Transverse colon (tissue), 4 donors: ENCODE measurements around the gene C1QTNF1. TPM values are rescaled to one million over a fixed set of nuclear protein-coding genes. Genes with fewer than 3 reads are reported as not detected.

Source experiments
- DNase-seq: peaks from one replicate; pipeline ENCODE4 v3.0.0-alpha.2; 2019
- H3K27ac ChIP-seq, 4 donors: fragments of 200-600 bp; sonication (generic); 2 replicates each; pipeline ENCODE4 v1.5.1; 2016 to 2018; ENCODE audit warnings: inconsistent platforms in 4 of 4
- H3K27me3 ChIP-seq: fragments of 200-600 bp; sonication (generic); 2 replicates; pipeline ENCODE4 v1.5.1; 2017; ENCODE audit warnings: inconsistent platforms
- H3K36me3 ChIP-seq, 4 donors: fragments of 200-600 bp; sonication (generic); 2 replicates each; pipeline ENCODE4 v1.5.1; 2017 to 2019; ENCODE audit warnings: inconsistent platforms in 4 of 4
- H3K4me1 ChIP-seq, 4 donors: fragments of 200-600 bp; sonication (generic); 2 replicates each; pipeline ENCODE4 v1.5.1; 2017 to 2020; ENCODE audit warnings: inconsistent platforms in 4 of 4
- H3K4me3 ChIP-seq, 4 donors: fragments of 200-600 bp; sonication (generic); 1 replicate in 1 of 4; 2 replicates in 3 of 4; pipeline versions ENCODE4 v1.5.1 to v1.6.1; 2017 to 2019; ENCODE audit warnings: inconsistent platforms in 4 of 4
- H3K9me3 ChIP-seq, 2 donors: fragments of 200-600 bp; sonication (generic); 2 replicates each; pipeline ENCODE4 v1.5.1; 2017 to 2019; ENCODE audit warnings: inconsistent platforms in 2 of 2
- EP300 ChIP-seq: sonication (generic); formaldehyde crosslinking; IDR thresholded peaks from one replicate; pipeline ENCODE4 v1.6.1; 2017; ENCODE audit warnings: antibody characterized with exemption, low read depth
- POLR2A ChIP-seq: fragments of 450-650 bp; IDR thresholded peaks from one replicate; pipeline ENCODE4 v1.6.1; 2016; ENCODE audit warnings: antibody characterized with exemption, mild to moderate bottlenecking, moderate library complexity
- POLR2AphosphoS5 ChIP-seq, 3 donors: sonication (generic); formaldehyde crosslinking; IDR thresholded peaks; one replicate each; pipeline ENCODE4 v1.6.1; 2016; ENCODE audit warnings: antibody characterized with exemption in 3 of 3
- WGBS, 2 donors: methylation state at CpG; one replicate each; pipeline ENCODE4 v1.1.5; 2018; ENCODE audit warnings: low coverage in 1 of 2; 5-methylcytosine and 5-hydroxymethylcytosine counted together
- in situ Hi-C, 4 donors: fragments of 200-750 bp; cut with MboI; loops; one replicate each; pipeline versions ENCODE4 v1.15.0 to v1.15.1; 2017; ENCODE audit warnings: low sequenced_read_pairs in 3 of 4, low pct_ligation_motif_present in 1 of 4, low pct_unique_long_range_greater_than_20kb in 1 of 4
- intact Hi-C: fragments of 100-400 bp; cut with DNase I; formaldehyde crosslinking; loops from one replicate; pipeline ENCODE4 v1.15.1; 2023; ENCODE audit warnings: low total_unique reads
- total RNA-seq, 4 donors: library from RNA; depleted of rRNA; stranded (reverse); fragments of >200 nt; gene quantifications; one replicate each; pipeline ENCODE4 v1.1.0, GENCODE V29; 2016
- TF ChIP-seq, protein P1 (sequence below), 5 experiments: fragments of 200-600 bp in 3 of 5; fragments of 450-650 bp in 2 of 5; sonication (generic) in 3 of 5; IDR thresholded peaks; 1 replicate in 2 of 5; 2 replicates in 3 of 5; pipeline ENCODE4 v1.5.1; 2016 to 2017; ENCODE audit warnings: antibody characterized with exemption in 5 of 5, inconsistent platforms in 3 of 5, mild to moderate bottlenecking in 2 of 5, moderate library complexity in 1 of 5

C1QTNF1 gene
- total RNA-seq, 4 donors from 2014 or later: 5.4 to 35.5 (median 12.0) TPM

DNA sequence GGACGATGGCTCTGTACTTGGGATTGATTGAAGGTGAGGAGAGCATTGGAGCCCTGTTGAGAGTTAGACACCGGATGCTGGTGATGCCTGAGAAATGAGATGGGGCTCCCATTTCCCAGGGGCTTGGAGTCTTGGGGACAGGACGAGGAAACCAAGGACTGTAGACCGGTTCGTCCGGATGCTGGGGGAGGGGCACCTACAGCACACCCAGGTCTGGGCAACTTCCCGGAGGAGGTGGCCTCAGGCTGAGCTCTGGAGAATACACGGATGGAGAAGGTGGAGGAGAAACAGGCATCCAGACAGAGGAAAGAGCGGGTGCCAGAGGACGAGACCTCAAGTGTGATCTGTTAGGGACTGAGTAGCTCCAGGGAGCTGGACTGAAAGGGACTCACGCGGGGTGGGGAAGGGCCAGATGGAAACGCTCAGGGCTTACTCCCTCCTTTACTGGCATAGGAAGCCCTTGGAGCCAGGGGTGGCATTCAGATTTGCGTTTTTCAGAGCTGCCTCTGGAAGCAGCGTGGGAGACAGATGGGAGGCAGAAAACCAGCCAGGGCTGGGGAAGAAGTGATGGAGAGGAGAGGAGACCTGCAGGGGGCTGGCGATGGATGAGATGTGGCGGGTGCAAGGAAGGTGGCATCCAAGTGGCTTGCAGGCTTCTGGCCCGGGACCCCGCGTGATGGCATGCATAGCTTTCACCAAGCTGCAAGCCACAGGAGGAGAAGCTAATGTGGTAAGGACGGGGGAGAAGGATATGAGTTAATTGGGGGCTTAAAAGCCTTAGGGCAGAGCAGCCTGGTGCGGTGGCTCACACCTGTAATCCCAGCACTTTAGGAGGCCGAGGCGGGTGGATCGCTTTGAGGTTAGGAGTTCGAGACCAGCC, 8.3 kb downstream of the C1QTNF1 start:
- no peaks in the 10 kb centered on the region for H3K27me3 ChIP-seq
- no peak overlapping the region for H3K4me3 ChIP-seq
- WGBS, 2 donors: 89 to 91% methylated on average over 9 to 26 of the region's 26 CpGs
- in situ Hi-C loops: no loop called here
- peaks cover 9 to 37% (median 21%) of the 10 kb centered on the region in 4 donors for H3K4me1 ChIP-seq
- H3K36me3 ChIP-seq: no peaks in the 10 kb centered on the region
- DNase-seq: no peak
- TF ChIP-seq POLR2A: no peak
- TF ChIP-seq, protein P1, sequence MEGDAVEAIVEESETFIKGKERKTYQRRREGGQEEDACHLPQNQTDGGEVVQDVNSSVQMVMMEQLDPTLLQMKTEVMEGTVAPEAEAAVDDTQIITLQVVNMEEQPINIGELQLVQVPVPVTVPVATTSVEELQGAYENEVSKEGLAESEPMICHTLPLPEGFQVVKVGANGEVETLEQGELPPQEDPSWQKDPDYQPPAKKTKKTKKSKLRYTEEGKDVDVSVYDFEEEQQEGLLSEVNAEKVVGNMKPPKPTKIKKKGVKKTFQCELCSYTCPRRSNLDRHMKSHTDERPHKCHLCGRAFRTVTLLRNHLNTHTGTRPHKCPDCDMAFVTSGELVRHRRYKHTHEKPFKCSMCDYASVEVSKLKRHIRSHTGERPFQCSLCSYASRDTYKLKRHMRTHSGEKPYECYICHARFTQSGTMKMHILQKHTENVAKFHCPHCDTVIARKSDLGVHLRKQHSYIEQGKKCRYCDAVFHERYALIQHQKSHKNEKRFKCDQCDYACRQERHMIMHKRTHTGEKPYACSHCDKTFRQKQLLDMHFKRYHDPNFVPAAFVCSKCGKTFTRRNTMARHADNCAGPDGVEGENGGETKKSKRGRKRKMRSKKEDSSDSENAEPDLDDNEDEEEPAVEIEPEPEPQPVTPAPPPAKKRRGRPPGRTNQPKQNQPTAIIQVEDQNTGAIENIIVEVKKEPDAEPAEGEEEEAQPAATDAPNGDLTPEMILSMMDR (IDR thresholded peaks at IDR 0.05): no peak
- no peak for TF ChIP-seq EP300
- TF ChIP-seq POLR2AphosphoS5 (IDR thresholded peaks at IDR 0.05): no peak
- H3K9me3 ChIP-seq: no peaks in the 10 kb centered on the region
- intact Hi-C loops: no loop called here
- no peak overlapping the region for H3K27ac ChIP-seq

DNA sequence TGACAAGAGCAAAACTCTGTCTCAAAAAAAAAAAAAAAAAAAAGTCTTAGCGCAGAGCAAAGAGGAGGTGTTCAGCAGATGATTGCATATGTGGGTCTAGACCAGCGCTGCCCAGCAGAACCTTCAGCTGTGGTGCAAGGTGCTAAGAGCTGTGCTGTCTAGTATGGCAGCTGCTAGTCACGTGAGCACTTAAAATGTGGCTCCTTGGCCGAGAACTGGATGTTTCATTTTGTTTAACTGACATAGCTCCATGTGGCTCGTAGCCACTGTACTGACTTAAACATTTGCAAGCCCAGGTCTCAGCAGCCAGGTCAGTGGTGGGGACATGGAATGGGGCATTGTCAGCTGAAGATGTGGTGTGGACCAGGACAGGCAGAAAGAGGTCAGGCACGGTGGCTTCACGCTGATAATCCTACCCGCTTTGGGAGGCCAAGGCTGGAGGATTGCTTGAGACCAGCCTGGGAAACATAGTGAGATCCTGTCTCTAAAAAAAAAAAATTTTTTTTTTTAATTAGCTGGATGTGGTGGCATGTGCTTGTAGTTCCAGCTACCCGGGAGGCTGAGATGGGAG, 9.2 kb downstream of the C1QTNF1 start:
- Histone ChIP-seq H3K4me3 (no peak overlapping the region), H3K36me3 (no peaks in the 10 kb centered on the region), H3K27ac (peak overlapping the region in 2 of 4 donors; percentile 53 to 57), H3K4me1 (peaks cover 5 to 28% (median 12%) of the 10 kb centered on the region in 4 donors), H3K9me3 (no peaks in the 10 kb centered on the region), H3K27me3 (no peaks in the 10 kb centered on the region)
- intact Hi-C loops (no loop called here), in situ Hi-C loops (no loop called here)
- WGBS, 2 donors: 75 to 87% methylated on average over 1 to 9 of the region's 9 CpGs
- no peak for DNase-seq
- TF ChIP-seq POLR2AphosphoS5 (IDR thresholded peaks at IDR 0.05) (no peak), EP300 (no peak), POLR2A (no peak)
- TF ChIP-seq, protein P1 (IDR thresholded peaks at IDR 0.05): no peak

DNA sequence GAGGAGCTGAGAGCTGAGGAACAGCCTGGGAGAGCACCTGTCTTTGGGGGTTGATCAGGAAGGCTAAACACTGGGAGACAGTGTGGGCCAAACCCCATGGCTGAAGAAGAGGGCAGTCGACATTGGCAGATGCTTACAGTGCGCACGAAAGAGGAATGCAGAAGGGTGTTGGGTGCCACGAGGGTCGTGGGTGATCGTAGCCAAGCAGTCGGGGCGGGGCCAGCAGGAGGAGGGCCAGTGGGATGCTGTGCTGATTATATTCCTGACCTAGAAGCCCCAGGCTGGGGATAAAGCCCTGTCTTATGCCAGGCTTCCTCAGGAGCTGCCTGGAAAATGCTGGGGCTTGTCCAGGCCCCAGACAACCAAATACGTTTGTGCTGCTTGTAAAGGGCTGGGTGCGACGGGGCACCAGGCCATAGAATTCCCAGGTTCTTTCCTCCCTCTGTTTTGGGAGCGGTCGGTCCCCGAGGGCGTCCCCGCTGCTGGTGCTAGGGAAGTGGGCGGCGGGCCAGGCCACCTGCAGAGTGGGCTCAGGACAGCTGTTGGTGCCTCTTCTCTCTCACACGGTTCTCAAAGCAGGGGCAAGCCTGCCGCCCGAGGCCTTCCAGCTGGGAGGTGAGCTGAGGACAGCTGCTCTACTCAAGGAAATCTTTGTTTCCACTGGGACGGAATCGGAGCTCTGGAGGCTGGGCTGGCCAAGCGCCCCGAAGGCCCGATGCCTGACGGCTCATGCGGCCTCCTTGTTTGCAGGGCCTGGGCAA, 10.0 kb downstream of the C1QTNF1 start:
- Histone ChIP-seq H3K4me1 (peaks cover 5 to 24% (median 9%) of the 10 kb centered on the region in 4 donors), H3K27me3 (no peaks in the 10 kb centered on the region), H3K9me3 (no peaks in the 10 kb centered on the region), H3K27ac (peak overlapping the region; percentile 37 to 62 (median 55)), H3K4me3 (no peak overlapping the region), H3K36me3 (no peaks in the 10 kb centered on the region)
- DNase-seq: no peak
- intact Hi-C loops: no loop called here
- TF ChIP-seq POLR2A (no peak), EP300 (no peak), POLR2AphosphoS5 (IDR thresholded peaks at IDR 0.05) (no peak)
- TF ChIP-seq, protein P1 (IDR thresholded peaks at IDR 0.05): no peak
- WGBS, 2 donors: 48 to 57% methylated on average over 3 to 27 of the region's 28 CpGs
- in situ Hi-C loops: no loop called here
